ENCODE measurements around the gene TMEM231. TPM values are rescaled to one million over a fixed set of nuclear protein-coding genes. Genes with fewer than 3 reads are reported as not detected.

TMEM231 gene
- total RNA-seq, 1 experiment from 2014 or later: 9.7 TPM

GRCh38 chr16:75599452-75600277 is 43.6 kb upstream of the TMEM231 start:
- H3K27ac ChIP-seq (ENCODE audit: low read depth, low read length): no peak overlapping the region
- no TSS peak for BruUV-seq (replicated peaks)
- ChIA-PET CTCF (interaction anchor here (0.6 kb wide), 1 partner anchor 82 kb away, joined by 3 read pairs; no protein-coding TSS in a partner anchor), POLR2A (no interaction called here), RAD21 (ENCODE audit: low non-redundant PET in 1 of 2, low total read pairs in 2 of 2, uncharacterized antibody in 2 of 2, unreplicated experiment in 2 of 2) (no interaction called here)
- intact Hi-C loops (cut with micrococcal nuclease): no loop called here
- H3K79me2 ChIP-seq (ENCODE audit: insufficient read depth, low read length): no peaks in the 10 kb centered on the region
- DNase-seq (ENCODE audit: low read depth, low spot score) (no peak), ATAC-seq (no peak)
- H3K4me3 ChIP-seq (replicated peaks in 1 of 2; ENCODE audit: low read depth in 1 of 2, low read length in 2 of 2): no peak overlapping the region
- peaks cover 20 to 39% of the 10 kb centered on the region in 2 experiments for H3K36me3 ChIP-seq (ENCODE audit: control insufficient read depth in 1 of 2, insufficient read depth in 2 of 2, low read length in 2 of 2)
- H3K27me3 ChIP-seq (ENCODE audit: insufficient read depth, low read length): no peaks in the 10 kb centered on the region
- no peaks in the 10 kb centered on the region for H3K4me1 ChIP-seq (ENCODE audit: control insufficient read depth in 1 of 2, insufficient read depth in 2 of 2, low read length in 2 of 2)
- no peak overlapping the region for H3K9ac ChIP-seq (ENCODE audit: low read length)
- no peaks in the 10 kb centered on the region for H4K20me1 ChIP-seq (ENCODE audit: insufficient read depth)
- H3K9me2 ChIP-seq (ENCODE audit: insufficient read depth): no peaks in the 10 kb centered on the region
- H3K9me3 ChIP-seq (ENCODE audit: control insufficient read depth in 1 of 2, insufficient read depth in 1 of 2, low read depth in 1 of 2, low read length in 2 of 2): 0 out of 4 replicates have a peak, but pooled peaks cover 4 to 9% of the 10 kb centered on the region in 2 experiments
- TF ChIP-seq RAD21 (IDR thresholded peaks at IDR 0.05; ENCODE audit: low read depth): no peak
- TF ChIP-seq EGR1 (IDR thresholded peaks at IDR 0.05; ENCODE audit: low read depth): no peak
- TF ChIP-seq ZBTB33 (IDR thresholded peaks at IDR 0.05; ENCODE audit: extremely low read depth, insufficient replicate concordance, low read length): no peak
- no peak for TF ChIP-seq EZH2 (IDR thresholded peaks at IDR 0.05)
- TF ChIP-seq SP1 (IDR thresholded peaks at IDR 0.05; ENCODE audit: low read depth): no peak
- TF ChIP-seq CTCF (IDR thresholded peaks at IDR 0.05 in 2 of 3, conservative IDR thresholded peaks at IDR 0.05 in 1 of 3; ENCODE audit: borderline replicate concordance in 1 of 3, insufficient read depth in 1 of 3, low read depth in 2 of 3, low read length in 2 of 3): no peak
- no peak overlapping the region for H3K4me2 ChIP-seq (ENCODE audit: low read length)
- no peak overlapping the region for H2AFZ ChIP-seq (ENCODE audit: low read depth, low read length, poor library complexity, severe bottlenecking)
